Fibroblast of mammary gland (primary cell): Measurements from ENCODE around the gene IL27RA.

ENCODE experiments used
- DNase-seq: peaks from one replicate; pipeline ENCODE4 v3.0.0-alpha.2; 2010; ENCODE audit warnings: low read depth
- H3K4me3 ChIP-seq: 2 replicates; pipeline ENCODE4 v1.5.1; 2011; ENCODE audit warnings: low read depth, mild to moderate bottlenecking, low read length, moderate library complexity; ENCODE audit not compliant: control insufficient read depth
- TF ChIP-seq, protein P1 (sequence below): conservative IDR thresholded peaks from 2 replicates; pipeline ENCODE4 v1.5.1; 2011; ENCODE audit warnings: low read depth, low read length, inconsistent platforms; ENCODE audit not compliant: control insufficient read depth, insufficient read depth

The IL27RA gene

DNA sequence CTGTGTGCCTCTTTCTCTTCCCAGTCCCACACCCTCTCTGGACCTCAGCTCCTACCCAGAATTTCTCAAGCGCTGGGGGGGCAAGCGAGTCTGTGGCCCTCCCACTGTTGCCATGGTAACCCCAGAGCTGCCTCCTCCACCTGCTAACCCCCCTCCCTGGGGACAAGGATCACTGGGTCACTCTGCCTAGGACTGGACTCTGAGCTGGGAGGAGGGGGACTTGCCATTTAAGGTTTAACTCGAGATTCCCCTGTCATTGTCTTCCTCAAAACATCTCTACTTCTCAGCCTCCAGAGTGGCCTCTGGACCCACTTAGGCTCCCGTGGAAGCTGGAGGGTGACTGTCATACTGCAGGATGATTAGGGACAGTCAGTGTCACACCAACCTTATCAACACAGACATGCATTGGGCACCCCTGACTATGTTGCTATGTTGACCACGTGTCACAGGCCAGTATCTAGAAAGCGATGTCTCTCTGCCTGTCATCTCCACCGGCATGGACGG lies 28.1 kb downstream of the IL27RA start:
- TF ChIP-seq, protein P1, sequence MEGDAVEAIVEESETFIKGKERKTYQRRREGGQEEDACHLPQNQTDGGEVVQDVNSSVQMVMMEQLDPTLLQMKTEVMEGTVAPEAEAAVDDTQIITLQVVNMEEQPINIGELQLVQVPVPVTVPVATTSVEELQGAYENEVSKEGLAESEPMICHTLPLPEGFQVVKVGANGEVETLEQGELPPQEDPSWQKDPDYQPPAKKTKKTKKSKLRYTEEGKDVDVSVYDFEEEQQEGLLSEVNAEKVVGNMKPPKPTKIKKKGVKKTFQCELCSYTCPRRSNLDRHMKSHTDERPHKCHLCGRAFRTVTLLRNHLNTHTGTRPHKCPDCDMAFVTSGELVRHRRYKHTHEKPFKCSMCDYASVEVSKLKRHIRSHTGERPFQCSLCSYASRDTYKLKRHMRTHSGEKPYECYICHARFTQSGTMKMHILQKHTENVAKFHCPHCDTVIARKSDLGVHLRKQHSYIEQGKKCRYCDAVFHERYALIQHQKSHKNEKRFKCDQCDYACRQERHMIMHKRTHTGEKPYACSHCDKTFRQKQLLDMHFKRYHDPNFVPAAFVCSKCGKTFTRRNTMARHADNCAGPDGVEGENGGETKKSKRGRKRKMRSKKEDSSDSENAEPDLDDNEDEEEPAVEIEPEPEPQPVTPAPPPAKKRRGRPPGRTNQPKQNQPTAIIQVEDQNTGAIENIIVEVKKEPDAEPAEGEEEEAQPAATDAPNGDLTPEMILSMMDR, result no peak
- no peak overlapping the region for H3K4me3 ChIP-seq
- no peak for DNase-seq

DNA sequence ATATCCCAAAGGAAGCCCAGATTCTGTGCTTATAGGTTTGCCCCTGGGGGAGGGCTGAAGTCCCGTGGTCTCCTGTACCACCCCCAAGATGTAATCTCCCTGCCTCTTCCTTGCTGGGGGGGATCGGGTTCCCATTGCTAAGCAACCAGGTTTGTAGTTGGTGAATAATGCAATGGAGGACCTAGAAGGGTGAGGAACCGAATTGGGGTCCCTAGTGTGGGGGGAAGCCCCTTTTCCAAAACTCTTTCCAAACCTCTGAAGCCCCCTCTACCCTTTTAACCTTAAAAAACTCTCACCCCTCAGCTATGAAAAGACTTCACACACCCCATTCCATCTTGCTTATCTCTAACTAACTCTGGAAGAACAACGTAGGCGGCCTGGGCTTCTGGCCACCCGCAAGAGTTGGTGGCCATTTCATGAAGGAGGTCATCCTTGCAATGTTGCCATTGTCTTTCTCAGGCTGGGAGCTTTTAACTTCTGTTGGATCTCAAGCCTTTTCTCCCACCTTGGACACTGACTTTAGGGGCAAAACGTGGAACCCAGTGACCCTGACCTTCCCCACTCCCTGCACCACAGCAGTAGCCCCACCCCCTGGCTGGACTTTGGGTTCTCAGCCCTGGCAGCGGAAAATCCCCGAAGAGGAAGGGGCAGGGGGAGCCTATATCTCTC lies 29.7 kb downstream of the IL27RA start:
- no peak overlapping the region for H3K4me3 ChIP-seq
- DNase-seq, result no peak
- TF ChIP-seq, protein P1, result no peak

DNA sequence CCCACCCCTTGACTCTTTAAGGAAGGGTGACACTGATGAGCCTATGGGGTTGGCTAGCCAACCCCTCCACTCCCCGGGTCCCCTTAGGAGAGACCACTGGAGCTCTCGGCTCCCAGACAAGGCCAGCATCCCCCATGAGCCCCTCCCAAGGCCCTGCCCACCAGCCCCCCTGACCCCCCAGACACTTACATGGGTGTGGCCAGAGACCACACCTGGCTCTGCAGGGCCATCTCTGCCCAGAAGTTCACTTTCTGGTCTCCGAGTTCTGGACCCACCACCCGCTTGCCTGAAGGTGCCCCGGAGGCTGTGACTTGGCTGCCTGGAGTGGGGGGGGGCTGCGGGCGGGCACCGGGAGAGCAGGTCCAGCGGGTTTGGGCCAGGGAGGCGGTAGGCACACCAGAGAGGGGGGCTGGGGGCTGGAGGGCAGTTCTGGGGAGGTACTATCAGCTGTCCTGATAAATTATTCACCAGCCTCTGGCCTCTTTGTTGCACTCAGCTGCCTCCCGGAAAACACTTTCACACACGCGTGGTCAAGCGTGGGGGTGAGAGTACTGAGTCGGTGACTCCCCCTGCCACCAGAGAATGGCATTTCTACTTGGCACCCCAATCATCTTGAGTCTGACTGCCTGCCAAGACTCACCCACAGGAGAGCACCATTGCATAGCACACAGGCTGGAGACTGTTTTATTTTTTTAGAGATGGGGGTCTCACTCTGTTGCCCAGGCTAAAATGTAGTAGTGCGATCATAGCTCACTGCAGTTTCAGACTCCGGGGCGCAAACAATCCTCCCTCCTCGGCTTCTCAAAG lies 30.4 kb downstream of the IL27RA start, which contains the start of gene PALM3:
PALM3 (minus strand) TSS at position 326 of the 807 bp plus-strand sequence; CDS start at position 230, 96 bp downstream.
- TF ChIP-seq, protein P1, result no peak
- DNase-seq, result no peak
- H3K4me3 ChIP-seq, result no peak within 1 kb of the TSS

- TF ChIP-seq, protein P1, result no peak
- DNase-seq, result no peak
- no peak overlapping the region for H3K4me3 ChIP-seq
Observed at GRCh38 chr19:14062558-14062855, 30.9 kb downstream of the IL27RA start.

DNA sequence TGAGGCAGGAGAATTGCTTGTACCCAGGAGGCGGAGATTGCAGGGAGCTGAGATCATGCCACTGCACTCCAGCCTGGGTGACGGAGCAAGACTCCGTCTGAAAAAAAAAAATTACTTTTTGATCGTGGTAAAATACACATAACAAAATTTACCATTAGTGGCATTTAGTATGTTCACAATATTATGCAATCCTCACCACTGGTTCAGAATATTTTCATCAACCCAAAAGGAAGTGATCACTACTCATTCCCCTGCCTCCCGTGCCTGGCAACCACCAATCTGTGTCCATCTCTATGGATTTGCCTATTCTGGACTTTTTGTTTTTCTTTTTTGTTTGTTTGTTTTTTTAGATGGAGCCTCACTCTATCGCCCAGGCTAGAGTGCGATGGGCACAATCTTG lies 31.5 kb downstream of the IL27RA start:
- no peak for DNase-seq
- no peak overlapping the region for H3K4me3 ChIP-seq
- TF ChIP-seq, protein P1, result no peak

DNA sequence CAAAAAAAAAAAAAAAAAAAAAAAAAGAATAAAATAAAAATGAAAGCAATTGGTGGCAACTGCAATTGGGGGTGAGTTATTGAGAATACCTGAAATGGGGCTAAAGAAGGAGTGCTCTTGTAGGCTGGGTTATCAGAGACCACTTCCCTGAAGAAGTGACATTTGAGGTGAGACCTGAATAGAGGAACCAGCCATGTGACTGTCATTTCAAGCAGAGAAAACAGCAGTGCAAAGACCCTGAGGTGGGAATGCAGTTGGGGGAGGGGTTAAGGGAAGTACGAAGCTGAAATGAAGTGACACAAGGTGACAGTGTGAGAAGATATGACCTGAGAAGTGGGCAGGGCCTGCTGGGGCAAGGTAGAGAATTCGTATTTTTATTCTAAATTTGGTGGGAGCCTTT lies 34.6 kb downstream of the IL27RA start:
- no peak overlapping the region for H3K4me3 ChIP-seq
- TF ChIP-seq, protein P1, result no peak
- DNase-seq, result no peak
